HPDE6-E6E7 (cell line): Measurements from ENCODE around the gene PACC1.

Experiments used
- DNase-seq: peaks from one replicate; pipeline ENCODE4 v3.0.0; 2011; ENCODE audit warnings: missing footprints; ENCODE audit errors: extremely low spot score

Gene PACC1

GRCh38 chr1:212437179-212437798, 22.6 kb upstream of the PACC1 start:
- no peak for DNase-seq

- DNase-seq, result no peak
Measured at GRCh38 chr1:212434992-212435391, 20.3 kb upstream of the PACC1 start.

- no peak for DNase-seq
Measured at GRCh38 chr1:212433577-212434462, 19.1 kb upstream of the PACC1 start.

- peak; percentile 95 for DNase-seq
Measured at GRCh38 chr1:212432661-212433576, 18.2 kb upstream of the PACC1 start, which contains the start of gene NENF. NENF (plus strand) TSS chr1:212432920; CDS start chr1:212432944, 24 bp downstream.

GRCh38 chr1:212432272-212432660, 17.6 kb upstream of the PACC1 start:
- DNase-seq, result no peak

- no peak for DNase-seq
Measured at GRCh38 chr1:212431644-212432043, 17.0 kb upstream of the PACC1 start.

- no peak for DNase-seq
Measured at GRCh38 chr1:212430955-212431394, 16.3 kb upstream of the PACC1 start.

GRCh38 chr1:212430416-212430815, 15.7 kb upstream of the PACC1 start:
- no peak for DNase-seq

GRCh38 chr1:212428496-212428895, 13.8 kb upstream of the PACC1 start:
- no peak for DNase-seq

GRCh38 chr1:212423879-212424278, 9.2 kb upstream of the PACC1 start:
- no peak for DNase-seq

- DNase-seq, result no peak
Measured at GRCh38 chr1:212421165-212421564, 6.5 kb upstream of the PACC1 start.

- DNase-seq, result no peak
Measured at GRCh38 chr1:212415107-212415841, 588 bp upstream of the PACC1 start.

- peak; percentile 43 for DNase-seq
Measured at GRCh38 chr1:212413902-212414327, 771 bp downstream of the PACC1 start.

GRCh38 chr1:212412374-212412773, 2.3 kb downstream of the PACC1 start:
- DNase-seq, result no peak

GRCh38 chr1:212410231-212410820, 4.4 kb downstream of the PACC1 start:
- no peak for DNase-seq

GRCh38 chr1:212402666-212403321, 11.9 kb downstream of the PACC1 start:
- DNase-seq, result no peak

GRCh38 chr1:212401838-212402582, 12.7 kb downstream of the PACC1 start:
- DNase-seq, result no peak

GRCh38 chr1:212401042-212401441, 13.6 kb downstream of the PACC1 start:
- no peak for DNase-seq

- DNase-seq, result no peak
Measured at GRCh38 chr1:212397171-212397570, 17.5 kb downstream of the PACC1 start.

GRCh38 chr1:212396638-212397037, 18.0 kb downstream of the PACC1 start:
- DNase-seq, result no peak
